Duodenal mucosa (tissue), 2 donors: Measurements from ENCODE around the gene RANBP10.
"Not testable (repeated sequence)": the region's sequence is repeated elsewhere in the genome, so short reads cannot be mapped to it uniquely, and the experiment has no call there.

Experiments used
- H3K27ac ChIP-seq: one replicate; pipeline ENCODE4 v1.7.0; 2013; ENCODE audit warnings: low read depth, low read length
- H3K27me3 ChIP-seq, 2 donors: one replicate each; pipeline ENCODE4 v1.7.0; 2013; ENCODE audit warnings: low read length in 2 of 2, control low read depth in 1 of 2; ENCODE audit not compliant: insufficient read depth in 2 of 2, control insufficient read depth in 1 of 2
- H3K36me3 ChIP-seq, 2 donors: one replicate each; pipeline ENCODE4 v1.7.0; 2013; ENCODE audit warnings: low read length in 2 of 2, control low read depth in 1 of 2; ENCODE audit not compliant: insufficient read depth in 2 of 2, control insufficient read depth in 1 of 2
- H3K4me1 ChIP-seq, 2 donors: one replicate each; pipeline ENCODE4 v1.7.0; 2013; ENCODE audit warnings: low read length in 2 of 2, control low read depth in 1 of 2; ENCODE audit not compliant: insufficient read depth in 2 of 2, control insufficient read depth in 1 of 2
- H3K4me3 ChIP-seq, 2 donors: one replicate each; pipeline ENCODE4 v1.7.0; 2013; ENCODE audit warnings: low read length in 2 of 2, low read depth in 1 of 2
- H3K9ac ChIP-seq, 2 donors: one replicate each; pipeline ENCODE4 v1.7.0; 2013; ENCODE audit warnings: low read length in 2 of 2, low read depth in 1 of 2
- H3K9me3 ChIP-seq, 2 donors: one replicate each; pipeline ENCODE4 v1.7.0; 2013; ENCODE audit warnings: low read length in 2 of 2, control low read depth in 1 of 2; ENCODE audit not compliant: control insufficient read depth in 1 of 2

The RANBP10 gene

DNA sequence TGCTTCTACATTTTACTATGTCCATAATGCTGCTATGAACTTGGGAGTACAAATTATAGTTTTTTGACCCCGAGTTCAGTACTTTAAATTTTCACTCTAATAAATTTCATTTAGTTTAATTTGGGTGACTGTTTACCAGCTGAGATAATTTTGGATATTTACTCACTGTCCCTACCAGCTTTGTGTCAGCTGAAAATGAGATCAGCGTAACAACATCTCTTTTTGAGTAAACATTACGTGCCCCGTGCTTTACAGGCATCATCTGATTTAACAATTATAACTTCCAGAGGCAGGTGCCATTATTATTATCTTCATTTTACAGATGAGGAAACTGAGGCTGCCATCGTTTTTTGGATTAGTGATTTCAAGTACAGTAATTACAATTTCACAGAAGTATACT is 102.2 kb downstream of the RANBP10 start:
- no peak overlapping the region for H3K9ac ChIP-seq
- peaks cover 0 to 1% of the 10 kb centered on the region in 2 donors for H3K4me1 ChIP-seq
- H3K27ac ChIP-seq, result no peak overlapping the region
- peaks cover 0 to 3% of the 10 kb centered on the region in 2 donors for H3K9me3 ChIP-seq
- H3K36me3 ChIP-seq, result peaks cover 0 to 5% of the 10 kb centered on the region in 2 donors
- H3K27me3 ChIP-seq, result no peaks in the 10 kb centered on the region
- no peak overlapping the region for H3K4me3 ChIP-seq

- Histone ChIP-seq H3K4me1 (no peaks in the 10 kb centered on the region), H3K27ac (no peak overlapping the region), H3K4me3 (no peak overlapping the region), H3K9ac (no peak overlapping the region), H3K27me3 (no peaks in the 10 kb centered on the region), H3K36me3 (peaks cover 0 to 5% of the 10 kb centered on the region in 2 donors), H3K9me3 (peaks cover 0 to 3% of the 10 kb centered on the region in 2 donors)
Observed at GRCh38 chr16:67703626-67704025, 102.7 kb downstream of the RANBP10 start.

- H3K4me3 ChIP-seq, result no peak overlapping the region
- peaks cover 0 to 3% of the 10 kb centered on the region in 2 donors for H3K9me3 ChIP-seq
- peaks cover 8 to 9% of the 10 kb centered on the region in 2 donors for H3K4me1 ChIP-seq
- no peak overlapping the region for H3K27ac ChIP-seq
- H3K36me3 ChIP-seq, result peaks cover 0 to 5% of the 10 kb centered on the region in 2 donors
- no peaks in the 10 kb centered on the region for H3K27me3 ChIP-seq
- H3K9ac ChIP-seq, result no peak overlapping the region
Observed at GRCh38 chr16:67702130-67702529, 104.2 kb downstream of the RANBP10 start.

- Histone ChIP-seq H3K36me3 (peaks cover 0 to 5% of the 10 kb centered on the region in 2 donors), H3K27me3 (no peaks in the 10 kb centered on the region), H3K27ac (no peak overlapping the region), H3K4me1 (peaks cover 8 to 9% of the 10 kb centered on the region in 2 donors), H3K9me3 (peaks cover 0 to 3% of the 10 kb centered on the region in 2 donors), H3K9ac (no peak overlapping the region), H3K4me3 (no peak overlapping the region)
Observed at GRCh38 chr16:67701420-67701819, 104.9 kb downstream of the RANBP10 start.

GRCh38 chr16:67699265-67699664 is 107.1 kb downstream of the RANBP10 start:
- H3K36me3 ChIP-seq, result no peaks in the 10 kb centered on the region
- no peak overlapping the region for H3K4me3 ChIP-seq
- H3K4me1 ChIP-seq, result peaks cover 8 to 9% of the 10 kb centered on the region in 2 donors
- H3K9me3 ChIP-seq, result peaks cover 0 to 3% of the 10 kb centered on the region in 2 donors
- H3K9ac ChIP-seq, result no peak overlapping the region
- H3K27me3 ChIP-seq, result no peaks in the 10 kb centered on the region
- no peak overlapping the region for H3K27ac ChIP-seq

DNA sequence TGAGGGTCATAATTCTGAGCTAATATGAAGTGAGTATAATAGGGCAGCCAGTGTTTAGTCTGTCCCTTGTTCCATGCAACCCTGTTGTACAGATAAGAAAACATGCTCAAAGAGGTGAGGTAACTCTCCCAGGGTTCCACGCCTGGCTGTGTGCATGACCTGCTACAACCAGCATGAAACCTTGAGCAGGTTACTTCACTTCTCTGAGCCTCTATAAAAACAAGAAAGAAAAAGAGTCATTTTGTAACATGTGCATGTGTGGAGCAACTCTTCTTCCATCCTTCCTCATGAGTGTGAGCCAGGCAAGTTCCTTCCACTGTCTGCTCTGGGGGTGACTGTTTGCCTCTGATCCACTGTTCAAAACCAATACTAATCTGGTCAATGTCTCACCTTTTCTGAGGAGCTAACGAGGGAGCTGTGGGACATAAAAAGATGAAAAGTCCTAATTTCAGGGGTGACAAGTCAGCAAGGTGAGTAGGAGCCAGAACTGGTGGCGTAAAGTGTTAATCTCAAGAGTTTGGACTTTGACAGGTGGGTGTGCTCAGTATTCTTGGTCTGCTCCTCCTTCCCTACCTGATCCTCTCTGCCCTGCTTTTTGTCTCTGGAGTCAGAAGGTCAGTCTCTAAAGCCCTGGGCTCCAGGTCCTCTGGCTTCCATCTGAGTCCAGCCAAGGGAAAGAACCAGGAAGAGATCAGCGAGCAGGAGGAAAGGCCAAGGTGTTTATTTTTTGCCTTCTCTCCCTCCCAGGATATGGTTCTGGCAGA is 108.8 kb downstream of the RANBP10 start:
- Histone ChIP-seq H3K36me3 (no peaks in the 10 kb centered on the region), H3K9ac (no peak overlapping the region), H3K4me3 (peak overlapping the region in 1 of 2 donors; percentile 51), H3K27ac (no peak overlapping the region), H3K9me3 (peaks cover 0 to 3% of the 10 kb centered on the region in 2 donors), H3K4me1 (peaks cover 8 to 9% of the 10 kb centered on the region in 2 donors), H3K27me3 (no peaks in the 10 kb centered on the region)

DNA sequence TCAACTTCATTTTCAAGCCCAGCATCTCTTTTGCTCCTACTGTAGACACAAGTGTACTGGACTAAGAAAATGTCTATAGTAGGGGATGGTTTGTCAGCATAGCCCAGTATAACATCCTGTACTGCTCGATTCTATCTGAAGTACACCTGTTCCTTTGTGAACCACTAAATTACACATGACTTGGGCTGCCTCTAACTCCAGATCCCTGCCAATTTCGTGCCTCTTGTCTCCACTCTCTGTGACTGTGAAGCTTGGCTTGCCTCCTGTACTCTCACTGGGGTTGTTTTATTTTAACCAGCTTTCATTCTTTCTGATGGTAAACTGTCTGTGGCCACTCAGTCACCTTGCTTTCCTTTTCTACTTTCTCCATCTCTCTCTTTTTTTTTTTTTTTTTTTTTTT is 111.7 kb downstream of the RANBP10 start:
- no peak overlapping the region for H3K9ac ChIP-seq
- H3K27ac ChIP-seq, result no peak overlapping the region
- no peaks in the 10 kb centered on the region for H3K27me3 ChIP-seq
- H3K4me1 ChIP-seq, result peaks cover 8 to 9% of the 10 kb centered on the region in 2 donors
- H3K4me3 ChIP-seq, result no peak overlapping the region
- peaks cover 0 to 3% of the 10 kb centered on the region in 2 donors for H3K9me3 ChIP-seq
- no peaks in the 10 kb centered on the region for H3K36me3 ChIP-seq

DNA sequence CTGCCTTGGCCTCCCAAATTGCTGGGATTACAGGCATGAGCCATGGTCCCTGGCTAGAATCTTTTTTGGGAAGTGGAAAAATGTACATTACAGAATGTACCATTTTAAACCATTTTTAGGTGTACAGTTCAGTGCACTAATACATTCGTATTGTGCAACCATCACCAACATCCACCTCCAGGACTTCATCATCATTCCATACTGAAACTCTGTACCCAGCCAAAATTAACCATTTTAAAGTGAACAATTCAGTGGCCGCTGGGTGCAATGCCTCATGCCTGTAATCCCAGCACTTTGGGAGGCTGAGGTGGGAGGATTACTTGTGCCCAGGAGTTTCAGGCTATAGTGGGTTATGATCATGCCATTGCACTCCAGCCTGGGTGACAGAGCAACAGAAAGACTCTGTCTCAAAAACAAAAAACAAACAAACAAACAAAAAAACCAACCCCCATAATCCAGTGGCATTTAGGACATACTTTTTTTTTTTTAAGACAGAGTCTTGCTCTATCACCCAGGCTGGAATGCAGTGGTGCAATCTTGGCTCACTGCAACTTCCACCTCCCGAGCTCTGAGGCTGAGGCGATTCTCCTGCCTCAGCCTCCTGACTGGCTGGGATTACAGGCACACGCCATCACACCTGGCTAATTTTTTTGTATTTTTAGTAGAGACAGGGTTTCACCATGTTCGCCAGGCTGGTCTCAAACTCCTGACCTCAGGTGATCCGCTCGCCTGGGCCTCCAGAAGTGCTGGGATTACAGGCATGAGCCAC is 112.7 kb downstream of the RANBP10 start:
- H3K9me3 ChIP-seq, H3K36me3 ChIP-seq, H3K4me3 ChIP-seq, H3K27me3 ChIP-seq, H3K4me1 ChIP-seq, H3K9ac ChIP-seq, H3K27ac ChIP-seq: not testable (repeated sequence)

DNA sequence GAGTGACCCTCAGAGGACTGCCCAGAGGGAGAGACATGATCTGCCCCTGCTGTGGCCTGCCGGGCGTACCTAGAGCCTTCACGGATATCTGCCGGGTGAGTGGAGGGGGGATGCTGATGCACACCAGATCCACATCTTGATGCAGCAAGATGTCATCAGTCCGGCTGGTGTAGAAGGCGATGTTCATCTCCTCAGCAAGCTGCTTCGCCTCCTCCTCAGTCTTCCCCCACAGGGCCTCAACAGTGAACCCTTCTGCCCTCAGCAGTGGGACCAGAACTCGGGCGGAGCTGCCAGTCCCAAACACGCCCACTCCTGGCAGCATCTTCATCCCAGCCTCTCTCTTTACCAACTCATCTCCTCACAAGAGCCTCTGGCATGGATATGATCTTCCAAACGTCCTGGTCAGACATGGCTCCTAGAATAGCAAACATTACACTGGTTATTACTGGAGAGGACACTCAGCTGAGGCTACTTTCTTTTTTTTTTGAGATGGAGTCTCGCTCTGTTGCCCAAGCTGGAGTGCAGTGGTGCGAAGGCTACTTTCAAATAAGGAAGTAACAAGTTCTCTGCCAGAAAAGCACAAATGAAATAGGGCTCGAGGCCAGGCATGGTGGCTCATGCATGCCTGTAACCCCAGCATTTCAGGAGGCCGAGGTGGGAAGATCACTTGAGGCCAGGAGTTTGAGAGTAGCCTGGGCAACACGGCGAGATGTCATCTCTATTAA is 120.8 kb downstream of the RANBP10 start:
- H3K4me1 ChIP-seq, result no peaks in the 10 kb centered on the region
- H3K36me3 ChIP-seq, result peaks cover 6 to 25% of the 10 kb centered on the region in 2 donors
- H3K9ac ChIP-seq, result no peak overlapping the region
- H3K9me3 ChIP-seq, result no peaks in the 10 kb centered on the region
- H3K27ac ChIP-seq, result no peak overlapping the region
- H3K4me3 ChIP-seq, result no peak overlapping the region
- no peaks in the 10 kb centered on the region for H3K27me3 ChIP-seq

DNA sequence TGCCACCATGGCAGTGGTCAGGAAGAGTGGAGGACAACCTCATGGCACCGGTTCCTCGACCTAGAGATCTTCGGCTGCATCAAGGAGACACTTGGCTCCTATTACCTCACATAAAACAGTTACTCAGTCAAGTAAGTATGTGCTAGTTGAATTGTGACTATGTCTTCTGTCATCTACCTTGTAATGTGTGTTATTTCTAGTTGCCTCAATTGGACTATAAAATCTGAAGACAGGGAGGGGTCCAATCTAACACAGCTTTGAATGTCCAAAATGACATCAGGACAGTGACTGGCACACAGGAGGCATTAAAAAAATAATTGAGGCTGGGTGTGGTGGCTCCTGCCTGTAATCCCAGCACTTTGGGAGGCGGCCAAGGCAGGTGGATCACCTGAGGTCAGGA is 122.6 kb downstream of the RANBP10 start:
- Histone ChIP-seq H3K36me3 (peaks cover 6 to 25% of the 10 kb centered on the region in 2 donors), H3K9ac (no peak overlapping the region), H3K27ac (no peak overlapping the region), H3K9me3 (no peaks in the 10 kb centered on the region), H3K4me1 (no peaks in the 10 kb centered on the region), H3K27me3 (no peaks in the 10 kb centered on the region), H3K4me3 (no peak overlapping the region)
